CD4-positive, alpha-beta T cell treated with Interferon alpha-2 for 1 hour (primary cell): ENCODE measurements around the gene EFCAB9.

ENCODE experiments used
- DNase-seq, 2 donors: peaks; one replicate each; pipeline ENCODE4 v3.0.0-alpha.2; 2020 to 2022

EFCAB9 gene

GRCh38 chr5:172245046-172245445, 51.1 kb downstream of the EFCAB9 start:
- DNase-seq: no peak

DNA sequence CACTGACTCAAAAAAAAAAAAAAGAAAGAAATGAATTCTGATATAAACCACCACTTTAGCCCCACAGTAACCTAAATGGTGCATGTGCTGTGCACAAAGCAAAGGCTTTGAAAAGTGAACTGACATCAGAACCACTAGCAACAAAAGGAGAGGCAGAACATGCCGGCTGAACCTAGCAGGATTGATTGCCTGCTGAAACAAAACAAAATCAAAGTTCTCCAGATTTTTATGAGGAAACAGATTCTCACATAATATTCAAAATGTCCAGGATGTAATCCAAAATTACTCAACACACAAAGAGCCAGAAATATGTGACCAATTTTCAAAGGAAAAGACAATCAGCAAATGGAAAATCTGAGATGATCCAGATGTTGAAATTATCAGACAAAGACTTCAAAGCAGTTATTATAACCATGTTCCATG, 51.7 kb downstream of the EFCAB9 start:
- no peak for DNase-seq

- DNase-seq: no peak
These were observed 54.7 kb downstream of the EFCAB9 start for GRCh38 chr5:172248637-172249036.

DNA sequence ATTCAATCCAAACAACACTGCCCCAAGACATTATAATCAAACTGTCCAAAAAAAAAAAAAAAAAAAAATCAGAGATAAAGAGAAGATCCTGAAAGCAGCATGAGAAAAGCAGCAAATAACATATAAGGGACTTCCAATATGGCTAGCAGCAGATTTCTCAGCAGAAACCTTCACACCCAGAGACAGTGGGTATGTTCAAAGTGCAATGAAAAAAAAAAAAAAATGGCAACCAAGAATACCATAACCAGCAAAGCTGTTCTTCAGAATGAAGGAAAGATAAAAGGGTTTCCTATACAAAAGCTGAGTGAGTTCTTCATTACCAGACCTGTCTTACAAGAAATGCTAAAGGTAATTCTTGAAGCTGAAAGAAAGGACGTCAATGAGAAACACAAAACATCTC, 57.4 kb downstream of the EFCAB9 start:
- no peak for DNase-seq

GRCh38 chr5:172252501-172252900, 58.5 kb downstream of the EFCAB9 start:
- DNase-seq: no peak
